OCI-LY3 (cell line): Measurements from ENCODE around the gene HS3ST2.
"Not testable (repeated sequence)": the region's sequence is repeated elsewhere in the genome, so short reads cannot be mapped to it uniquely, and the experiment has no call there.

ENCODE experiments used
- H2AFZ ChIP-seq: fragments of 200-600, 300-600 bp; shearing (Covaris generic); 2 replicates; pipeline ENCODE4 v1.6.0; 2014; ENCODE audit warnings: antibody characterized with exemption, low read depth, low read length
- H3K27ac ChIP-seq: fragments of 200-600, 300-600 bp; sonication (generic); 2 replicates; pipeline ENCODE4 v1.5.1; 2014; ENCODE audit warnings: mild to moderate bottlenecking, low read length, moderate library complexity, mixed read lengths
- H3K27me3 ChIP-seq: fragments of 200-600, 300-600 bp; sonication (generic); 2 replicates; pipeline ENCODE4 v1.6.1; 2014; ENCODE audit warnings: low read depth, low read length, mixed read lengths
- H3K36me3 ChIP-seq: fragments of 200-600, 300-600 bp; sonication (generic); replicated peaks from 2 replicates; pipeline ENCODE3; 2014; ENCODE audit warnings: low read depth, low read length, mixed read lengths
- H3K4me1 ChIP-seq: fragments of 300-600, 200-600 bp; sonication (generic); 2 replicates; pipeline ENCODE4 v1.6.1; 2014; ENCODE audit warnings: low read length, mixed read lengths
- H3K4me2 ChIP-seq: fragments of 200-600, 300-600 bp; sonication (generic); 2 replicates; pipeline ENCODE4 v1.6.1; 2014; ENCODE audit warnings: low read length, mixed read lengths
- H3K4me3 ChIP-seq: fragments of 300-600, 200-600 bp; sonication (generic); 2 replicates; pipeline ENCODE4 v1.5.1; 2014; ENCODE audit warnings: antibody characterized with exemption, mild to moderate bottlenecking, low read length, moderate library complexity
- H3K79me2 ChIP-seq: fragments of 300-600, 200-600 bp; shearing (Covaris generic); 2 replicates; pipeline ENCODE4 v1.6.1; 2014; ENCODE audit warnings: mild to moderate bottlenecking, low read length, mixed read lengths
- H3K9ac ChIP-seq: fragments of 300-600, 200-600 bp; shearing (Covaris generic); 2 replicates; pipeline ENCODE4 v1.6.0; 2014; ENCODE audit warnings: mild to moderate bottlenecking, low read length, moderate library complexity
- H3K9me3 ChIP-seq: fragments of 200-600, 300-600 bp; shearing (Covaris generic); 2 replicates; pipeline ENCODE4 v1.6.1; 2014; ENCODE audit warnings: low read length, mixed read lengths; ENCODE audit not compliant: insufficient read depth
- H4K20me1 ChIP-seq: fragments of 200-600, 300-600 bp; sonication (generic); 2 replicates; pipeline ENCODE4 v1.6.1; 2016; ENCODE audit warnings: low read length, mixed read lengths; ENCODE audit not compliant: insufficient read depth
- EZH2phosphoT487 ChIP-seq: fragments of 200-600 bp; shearing (Covaris generic); IDR thresholded peaks from 2 replicates; pipeline ENCODE4 v1.6.1; 2018; ENCODE audit warnings: antibody characterized with exemption, mixed run types, low read depth
- TF ChIP-seq, protein P1 (sequence below): fragments of 200-600, 300-600 bp; sonication (generic); IDR thresholded peaks from 2 replicates; pipeline ENCODE4 v1.5.1; 2014; ENCODE audit warnings: antibody characterized with exemption, low read length, low read depth

Gene HS3ST2

DNA sequence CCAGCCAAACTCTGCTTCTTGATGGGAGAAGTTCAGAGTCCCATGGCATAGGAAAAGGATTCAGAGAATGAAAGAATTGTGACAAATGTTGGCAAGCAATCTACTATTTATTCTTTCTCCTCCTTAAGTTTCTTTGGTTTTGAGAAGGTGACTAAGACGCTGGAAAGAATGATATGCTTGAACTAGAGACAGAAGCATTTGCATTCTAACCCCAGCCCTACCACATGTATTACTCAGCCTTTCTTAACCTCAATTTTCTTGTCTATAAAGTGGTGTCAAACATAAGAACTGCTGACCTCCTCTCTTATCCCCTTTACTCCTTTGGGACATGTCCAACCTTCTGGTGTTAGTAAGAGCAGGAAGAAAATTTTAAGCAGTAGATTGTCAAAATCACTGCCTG, 124.7 kb downstream of the HS3ST2 start:
- no peaks in the 10 kb centered on the region for H3K79me2 ChIP-seq
- H2AFZ ChIP-seq, result no peak overlapping the region
- H4K20me1 ChIP-seq, result no peaks in the 10 kb centered on the region
- H3K9me3 ChIP-seq, result no peaks in the 10 kb centered on the region
- H3K4me3 ChIP-seq, result no peak overlapping the region
- TF ChIP-seq, protein P1, sequence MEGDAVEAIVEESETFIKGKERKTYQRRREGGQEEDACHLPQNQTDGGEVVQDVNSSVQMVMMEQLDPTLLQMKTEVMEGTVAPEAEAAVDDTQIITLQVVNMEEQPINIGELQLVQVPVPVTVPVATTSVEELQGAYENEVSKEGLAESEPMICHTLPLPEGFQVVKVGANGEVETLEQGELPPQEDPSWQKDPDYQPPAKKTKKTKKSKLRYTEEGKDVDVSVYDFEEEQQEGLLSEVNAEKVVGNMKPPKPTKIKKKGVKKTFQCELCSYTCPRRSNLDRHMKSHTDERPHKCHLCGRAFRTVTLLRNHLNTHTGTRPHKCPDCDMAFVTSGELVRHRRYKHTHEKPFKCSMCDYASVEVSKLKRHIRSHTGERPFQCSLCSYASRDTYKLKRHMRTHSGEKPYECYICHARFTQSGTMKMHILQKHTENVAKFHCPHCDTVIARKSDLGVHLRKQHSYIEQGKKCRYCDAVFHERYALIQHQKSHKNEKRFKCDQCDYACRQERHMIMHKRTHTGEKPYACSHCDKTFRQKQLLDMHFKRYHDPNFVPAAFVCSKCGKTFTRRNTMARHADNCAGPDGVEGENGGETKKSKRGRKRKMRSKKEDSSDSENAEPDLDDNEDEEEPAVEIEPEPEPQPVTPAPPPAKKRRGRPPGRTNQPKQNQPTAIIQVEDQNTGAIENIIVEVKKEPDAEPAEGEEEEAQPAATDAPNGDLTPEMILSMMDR, result no peak
- TF ChIP-seq EZH2phosphoT487, result no peak
- H3K9ac ChIP-seq, result no peak overlapping the region
- H3K27me3 ChIP-seq, result peaks cover 2% of the 10 kb centered on the region
- H3K36me3 ChIP-seq, result no peaks in the 10 kb centered on the region
- H3K4me2 ChIP-seq, result no peak overlapping the region
- no peak overlapping the region for H3K27ac ChIP-seq
- H3K4me1 ChIP-seq, result no peaks in the 10 kb centered on the region

DNA sequence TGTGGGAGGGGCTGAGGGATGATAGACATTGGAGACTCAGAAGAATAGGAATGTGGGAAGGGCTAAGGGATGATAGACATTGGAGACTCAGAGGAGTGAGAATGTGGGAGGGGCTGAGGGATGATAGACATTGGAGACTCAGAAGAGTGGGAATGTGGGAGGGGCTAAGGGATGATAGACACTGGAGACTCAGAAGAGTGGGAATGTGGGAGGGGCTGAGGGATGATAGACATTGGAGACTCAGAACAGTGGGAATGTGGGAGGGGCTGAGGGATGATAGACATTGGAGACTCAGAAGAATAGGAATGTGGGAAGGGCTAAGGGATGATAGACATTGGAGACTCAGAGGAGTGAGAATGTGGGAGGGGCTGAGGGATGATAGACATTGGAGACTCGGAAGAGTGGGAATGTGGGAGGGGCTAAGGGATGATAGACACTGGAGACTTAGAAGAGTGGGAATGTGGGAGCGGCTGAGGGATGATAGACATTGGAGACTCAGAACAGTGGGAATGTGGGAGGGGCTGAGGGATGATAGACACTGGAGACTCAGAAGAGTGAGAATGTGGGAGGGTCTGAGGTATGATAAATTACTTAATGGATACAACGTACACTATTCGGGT, 125.9 kb downstream of the HS3ST2 start:
- H3K9me3 ChIP-seq, H4K20me1 ChIP-seq, H3K27ac ChIP-seq, H3K4me3 ChIP-seq, H3K4me2 ChIP-seq, H3K9ac ChIP-seq, H3K4me1 ChIP-seq, H3K79me2 ChIP-seq, H3K36me3 ChIP-seq, H2AFZ ChIP-seq: not testable (repeated sequence)
- H3K27me3 ChIP-seq, result peaks cover 14% of the 10 kb centered on the region

DNA sequence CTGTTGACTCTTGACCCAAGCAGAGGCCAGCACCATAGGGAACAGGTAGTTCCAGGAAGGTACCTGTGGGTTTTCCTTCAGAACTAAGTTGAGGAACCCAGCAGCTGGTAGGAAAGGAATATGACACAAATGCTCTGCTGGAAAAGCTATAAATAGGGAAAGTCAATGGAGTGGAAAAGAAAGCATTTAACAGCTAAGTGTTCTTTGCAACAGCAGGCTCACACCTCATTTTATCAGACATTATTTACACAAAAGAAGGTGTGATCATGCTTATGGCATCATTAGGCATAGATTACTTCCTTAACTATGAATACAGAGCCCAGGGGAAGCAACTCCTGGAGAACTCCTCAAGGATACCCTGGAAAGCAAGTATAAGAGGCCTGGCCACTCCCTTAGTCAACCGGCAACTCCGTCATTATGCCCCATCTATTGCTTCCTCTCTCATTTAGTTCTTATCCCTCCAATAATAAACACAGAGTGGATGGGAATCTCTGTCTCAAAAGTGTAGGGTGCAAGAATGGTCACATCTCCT, 128.1 kb downstream of the HS3ST2 start:
- Histone ChIP-seq H3K9ac (no peak overlapping the region), H3K4me2 (no peak overlapping the region), H2AFZ (no peak overlapping the region), H3K9me3 (no peaks in the 10 kb centered on the region), H3K36me3 (no peaks in the 10 kb centered on the region), H3K4me3 (no peak overlapping the region), H4K20me1 (no peaks in the 10 kb centered on the region), H3K27me3 (peaks cover 16% of the 10 kb centered on the region), H3K4me1 (peaks cover 2% of the 10 kb centered on the region; the same call in 1 of the 2 replicates), H3K79me2 (no peaks in the 10 kb centered on the region), H3K27ac (no peak overlapping the region)
- TF ChIP-seq, protein P1, result no peak
- no peak for TF ChIP-seq EZH2phosphoT487

DNA sequence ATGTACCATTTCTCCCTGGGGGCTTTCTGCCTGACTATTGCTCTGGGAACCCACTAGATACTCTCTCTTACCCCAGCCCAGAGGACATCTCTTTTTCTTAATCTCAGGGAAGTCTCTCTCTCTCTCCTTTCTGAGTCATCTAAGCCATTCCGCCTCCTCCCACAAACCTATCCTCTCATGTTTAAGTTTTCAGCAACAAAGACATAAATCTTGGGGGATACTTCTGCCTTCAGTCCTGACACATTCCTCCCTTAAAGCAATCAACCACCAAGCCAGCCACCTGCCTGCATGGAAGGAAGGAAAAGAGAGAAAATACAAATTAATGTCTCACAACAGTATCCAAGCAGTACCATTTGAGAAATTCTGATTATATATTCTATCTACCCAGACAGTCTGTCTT, 128.8 kb downstream of the HS3ST2 start:
- Histone ChIP-seq H3K4me1 (peaks cover 2% of the 10 kb centered on the region; the same call in 1 of the 2 replicates), H2AFZ (no peak overlapping the region), H3K27ac (no peak overlapping the region), H3K27me3 (peaks cover 16% of the 10 kb centered on the region), H4K20me1 (no peaks in the 10 kb centered on the region), H3K9ac (no peak overlapping the region), H3K4me3 (no peak overlapping the region), H3K79me2 (no peaks in the 10 kb centered on the region), H3K36me3 (no peaks in the 10 kb centered on the region), H3K4me2 (no peak overlapping the region), H3K9me3 (no peaks in the 10 kb centered on the region)
- TF ChIP-seq, protein P1, result no peak
- no peak for TF ChIP-seq EZH2phosphoT487
